GM23248 (cell line): ENCODE results near the gene IGSF11.

Experiments used
- EZH2 ChIP-seq: fragments of 200-600 bp; sonication (generic); IDR thresholded peaks from 2 replicates; pipeline ENCODE4 v1.6.1; 2018; ENCODE audit warnings: antibody characterized with exemption, mild to moderate bottlenecking; ENCODE audit not compliant: insufficient read depth, poor library complexity, severe bottlenecking
- EZH2phosphoT487 ChIP-seq: fragments of 200-600 bp; sonication (generic); IDR thresholded peaks from 2 replicates; pipeline ENCODE4 v1.6.1; 2018; ENCODE audit warnings: antibody characterized with exemption, moderate library complexity, mild to moderate bottlenecking, low read depth; ENCODE audit not compliant: insufficient read depth

- no peak for TF ChIP-seq EZH2phosphoT487
- no peak for TF ChIP-seq EZH2
Observed at GRCh38 chr3:118977118-118977517, 57.5 kb downstream of the IGSF11 start.
